ENCODE measurements around the gene SAP30.

Gene SAP30, protein sequence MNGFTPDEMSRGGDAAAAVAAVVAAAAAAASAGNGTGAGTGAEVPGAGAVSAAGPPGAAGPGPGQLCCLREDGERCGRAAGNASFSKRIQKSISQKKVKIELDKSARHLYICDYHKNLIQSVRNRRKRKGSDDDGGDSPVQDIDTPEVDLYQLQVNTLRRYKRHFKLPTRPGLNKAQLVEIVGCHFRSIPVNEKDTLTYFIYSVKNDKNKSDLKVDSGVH

DNA sequence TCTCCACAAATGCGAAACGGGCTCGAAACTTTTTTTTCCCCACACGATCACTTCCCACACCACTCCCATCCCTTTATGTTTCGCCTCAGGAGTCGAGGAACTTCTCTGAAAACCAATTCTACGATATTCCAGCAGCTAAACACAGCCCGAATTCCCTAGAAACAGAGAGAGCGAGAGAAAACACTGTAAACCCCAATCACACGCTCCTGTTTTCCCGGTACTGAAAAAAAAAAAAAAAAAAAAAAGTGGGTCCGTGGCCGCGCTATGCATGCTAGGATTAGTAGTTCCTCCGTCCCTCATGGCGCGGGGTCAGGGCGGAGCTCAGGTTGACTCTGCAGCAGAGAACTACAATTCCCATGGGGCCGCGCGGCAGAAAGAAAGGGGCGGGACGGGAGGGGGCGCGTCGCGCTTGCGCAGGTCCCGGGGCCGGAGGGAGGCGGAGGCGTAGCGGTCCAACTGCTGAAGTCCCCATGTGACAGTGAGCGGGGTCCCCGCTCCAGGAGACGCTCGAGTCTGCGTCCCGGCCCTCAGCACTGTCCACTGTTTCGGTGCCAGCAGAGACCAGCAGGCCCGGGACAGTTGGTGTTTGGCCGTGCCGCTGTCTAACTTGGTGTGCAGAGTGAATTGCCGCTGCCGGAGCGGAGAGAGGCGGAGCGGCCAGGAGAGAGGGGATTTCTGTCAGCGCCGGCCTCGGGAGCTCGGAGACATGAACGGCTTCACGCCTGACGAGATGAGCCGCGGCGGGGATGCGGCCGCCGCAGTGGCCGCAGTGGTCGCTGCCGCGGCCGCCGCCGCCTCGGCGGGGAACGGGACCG is at the start of gene SAP30:
Gene SAP30 (plus strand): TSS at position 478 of the 815 bp plus-strand sequence. CDS start 229 bp downstream, at position 707.
- DNase-seq (ENCODE audit: low spot score), result peak; percentile 96

DNA sequence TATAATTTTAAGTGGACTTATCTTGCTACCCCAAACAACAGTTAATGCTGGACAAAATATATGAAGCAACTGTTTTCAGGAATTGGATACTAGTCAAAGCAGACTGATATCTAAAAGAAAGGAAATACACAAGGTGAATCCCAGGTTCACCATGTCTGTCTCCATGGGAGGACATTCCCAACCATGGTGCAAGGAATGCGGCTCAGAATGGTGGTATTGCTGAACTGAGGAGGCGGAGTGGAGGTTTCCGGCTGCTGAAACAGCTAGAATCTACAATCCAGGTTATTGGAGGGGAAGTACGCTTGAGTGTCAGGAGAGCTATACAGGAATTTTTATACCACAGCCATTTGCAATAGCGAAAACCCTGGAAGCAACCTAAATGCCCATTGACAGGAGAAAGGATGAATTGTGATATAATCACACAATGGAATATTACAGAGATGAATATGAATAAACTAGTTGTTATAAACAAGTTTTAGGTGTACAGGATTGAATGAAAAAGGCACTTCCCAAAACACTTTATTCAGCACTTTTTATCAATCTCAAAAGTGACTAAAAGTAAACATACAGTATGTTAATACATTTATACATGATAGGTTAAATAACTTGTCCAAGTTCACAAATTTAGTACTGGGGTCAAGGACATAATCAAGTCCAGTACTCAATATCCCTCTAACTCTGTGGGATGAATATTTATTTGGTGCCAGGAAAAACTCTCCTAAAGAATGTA is 45.6 kb upstream of the SAP30 start:
- no peak for DNase-seq (ENCODE audit: low spot score)

DNA sequence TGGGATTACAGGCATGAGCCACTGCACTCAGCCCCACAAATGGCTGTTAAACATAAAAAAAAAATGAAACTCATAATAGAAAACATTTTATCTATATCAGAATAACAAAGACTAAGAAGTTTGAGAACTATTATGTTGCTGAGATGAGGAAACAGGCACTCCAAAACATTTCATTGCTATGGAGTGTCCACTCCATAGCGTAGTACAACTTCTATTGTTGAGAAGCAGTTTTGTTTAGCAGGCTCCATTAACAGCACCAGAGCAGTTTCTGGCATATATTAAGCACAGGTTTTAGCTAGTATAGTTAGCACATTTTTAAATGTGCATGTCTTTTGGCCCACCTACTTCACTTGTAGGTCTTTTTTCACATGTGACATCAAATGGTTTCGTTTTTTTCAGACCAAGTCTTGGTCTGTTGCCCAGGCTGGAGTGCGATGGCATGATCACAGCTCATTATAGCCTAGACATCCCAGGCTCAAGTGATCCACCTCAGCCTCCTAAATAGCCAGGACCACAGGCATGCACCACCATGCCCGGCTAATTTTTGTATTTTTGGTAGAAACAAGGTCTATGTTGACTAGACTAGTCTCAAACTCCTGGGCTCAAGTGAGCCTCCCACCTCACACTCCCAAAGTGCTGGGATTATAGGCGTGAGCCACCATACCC is 42.4 kb upstream of the SAP30 start:
- DNase-seq (ENCODE audit: low spot score), result no peak

DNA sequence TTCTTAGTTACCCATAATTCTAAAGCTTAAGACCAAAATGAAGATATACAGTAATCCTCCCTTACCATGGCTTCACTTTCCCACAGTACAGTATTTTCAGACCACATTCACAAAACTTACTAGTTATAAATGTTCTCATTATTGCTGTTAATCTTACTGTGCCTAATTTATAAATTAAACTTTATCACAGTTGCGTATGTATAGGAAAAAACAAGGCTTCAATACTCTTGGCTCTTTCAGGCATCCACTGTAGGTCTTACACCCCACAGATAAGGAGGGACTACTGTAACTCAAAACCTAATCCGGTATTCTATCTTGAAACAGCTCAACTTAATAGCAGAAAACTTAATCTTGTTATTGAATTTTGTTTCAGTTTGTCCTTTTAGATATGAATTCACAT is 40.2 kb upstream of the SAP30 start:
- DNase-seq (ENCODE audit: low spot score), result no peak

DNA sequence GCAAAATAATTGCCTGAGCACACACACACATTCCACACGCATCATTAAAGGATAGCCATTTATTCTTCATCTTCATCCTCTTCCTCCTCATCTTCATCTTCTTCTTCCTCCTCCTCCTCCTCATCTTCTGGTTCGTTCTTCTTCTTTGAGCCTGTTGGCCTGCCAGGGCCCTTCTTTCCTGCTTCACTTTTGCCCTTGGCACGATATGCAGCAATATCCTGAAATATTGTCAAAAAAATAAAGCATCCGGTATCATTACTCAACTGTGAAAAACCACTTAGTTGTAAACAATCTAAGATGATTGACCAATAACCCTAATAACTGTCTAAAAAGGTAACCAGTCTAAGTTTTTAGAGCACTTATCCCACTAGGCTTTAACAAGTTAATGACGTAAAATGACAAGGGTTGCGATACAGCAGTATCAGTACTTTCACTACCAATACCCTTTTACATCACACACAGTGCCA is 38.7 kb upstream of the SAP30 start:
- DNase-seq (ENCODE audit: low spot score), result no peak

DNA sequence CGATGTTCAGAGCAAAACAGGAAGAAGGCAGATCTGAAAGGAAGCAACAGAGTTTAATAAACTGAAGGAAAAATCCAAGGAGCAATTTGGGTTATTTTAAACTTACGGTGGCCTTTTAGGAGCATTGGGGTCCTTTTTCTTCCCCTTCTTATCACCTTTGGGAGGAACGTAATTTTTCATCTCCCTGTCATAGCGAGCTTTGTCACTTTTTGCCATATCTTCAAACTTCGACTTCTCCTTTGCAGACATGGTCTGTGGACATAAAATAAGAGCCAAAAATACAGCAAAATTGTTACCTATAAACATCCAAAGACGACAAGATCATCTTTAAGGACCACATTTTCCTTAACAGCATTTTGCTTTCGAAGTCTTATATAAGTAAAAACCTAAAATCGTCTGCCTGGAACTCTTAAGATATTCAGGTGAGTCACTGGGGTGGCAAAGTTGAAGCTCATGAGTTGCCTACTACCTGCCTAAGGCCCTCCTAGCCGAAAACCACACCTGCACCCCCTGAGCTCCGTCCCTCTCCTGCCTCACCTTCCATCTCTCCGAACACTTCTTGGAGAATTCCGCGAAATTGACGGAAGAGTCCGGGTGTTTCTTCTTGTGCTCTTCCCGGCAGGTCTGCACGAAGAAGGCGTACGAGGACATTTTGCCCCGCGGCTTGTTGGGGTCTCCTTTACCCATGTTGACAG is 37.6 kb upstream of the SAP30 start:
- DNase-seq (ENCODE audit: low spot score), result no peak

DNA sequence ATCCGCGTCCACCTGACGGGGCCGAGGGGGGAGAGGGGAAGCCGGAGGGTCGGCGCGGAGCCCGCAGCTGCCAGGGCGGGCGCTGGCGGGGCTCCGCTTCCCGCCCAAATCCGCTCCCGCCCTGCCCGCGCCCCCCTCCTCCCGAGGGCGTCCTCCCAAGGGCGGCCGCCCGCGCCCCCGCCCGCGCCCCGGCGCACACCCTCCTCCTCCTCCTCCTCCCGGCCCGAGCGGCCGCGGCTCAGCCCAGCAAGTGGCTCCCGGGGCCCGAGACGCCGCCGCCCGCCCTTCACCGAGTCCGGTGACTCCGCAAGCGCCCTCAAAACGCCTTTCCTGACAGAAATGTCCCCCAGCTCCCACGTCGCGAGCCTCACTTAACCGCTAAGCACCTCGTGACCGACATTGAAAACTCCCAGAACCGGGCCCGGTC is 37.1 kb upstream of the SAP30 start:
- no peak for DNase-seq (ENCODE audit: low spot score)

DNA sequence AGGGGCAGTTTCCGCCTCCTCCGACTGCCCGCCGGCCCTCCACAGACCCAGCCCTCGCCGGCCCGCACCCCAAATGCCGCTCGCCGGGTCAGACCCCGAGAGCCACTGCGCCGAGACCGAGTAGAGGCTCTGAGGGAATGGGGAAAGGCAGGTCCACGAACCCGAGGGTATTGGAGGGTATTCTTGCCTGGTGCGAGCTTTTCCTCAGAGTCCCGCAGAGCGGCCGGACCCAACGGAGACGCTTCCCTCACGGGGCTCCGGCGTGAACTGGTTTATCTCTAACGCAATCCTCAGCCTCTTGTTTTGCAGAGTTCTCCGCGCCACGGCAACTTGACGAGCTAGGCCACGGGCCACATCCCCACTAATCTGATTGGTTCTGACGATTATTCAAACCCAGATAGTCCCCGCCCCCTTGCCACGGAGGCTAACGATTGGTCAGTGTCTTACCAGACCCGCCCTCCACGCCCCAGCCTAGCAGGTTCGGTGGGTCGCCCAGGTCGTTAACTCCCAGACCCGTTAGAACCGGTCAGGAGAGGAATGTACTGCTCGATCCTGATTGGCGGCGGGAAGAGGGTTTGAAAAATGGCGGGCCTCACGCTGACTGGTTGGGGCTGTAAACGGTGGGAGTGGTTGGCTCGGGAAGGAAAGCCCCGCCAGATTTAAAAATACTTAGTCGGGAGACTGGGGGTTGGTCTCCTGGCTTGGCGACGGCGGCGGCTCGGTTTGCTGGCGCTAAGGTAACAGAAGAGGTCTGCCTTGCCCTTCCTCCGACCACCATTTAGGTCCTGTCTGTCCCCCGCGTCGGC is 36.5 kb upstream of the SAP30 start, which contains the start of gene HMGB2:
Gene HMGB2 (minus strand): TSS at position 274 of the 806 bp plus-strand sequence. CDS start 709 bp downstream, outside the sequence.
- peak; percentile 99 for DNase-seq (ENCODE audit: low spot score)

DNA sequence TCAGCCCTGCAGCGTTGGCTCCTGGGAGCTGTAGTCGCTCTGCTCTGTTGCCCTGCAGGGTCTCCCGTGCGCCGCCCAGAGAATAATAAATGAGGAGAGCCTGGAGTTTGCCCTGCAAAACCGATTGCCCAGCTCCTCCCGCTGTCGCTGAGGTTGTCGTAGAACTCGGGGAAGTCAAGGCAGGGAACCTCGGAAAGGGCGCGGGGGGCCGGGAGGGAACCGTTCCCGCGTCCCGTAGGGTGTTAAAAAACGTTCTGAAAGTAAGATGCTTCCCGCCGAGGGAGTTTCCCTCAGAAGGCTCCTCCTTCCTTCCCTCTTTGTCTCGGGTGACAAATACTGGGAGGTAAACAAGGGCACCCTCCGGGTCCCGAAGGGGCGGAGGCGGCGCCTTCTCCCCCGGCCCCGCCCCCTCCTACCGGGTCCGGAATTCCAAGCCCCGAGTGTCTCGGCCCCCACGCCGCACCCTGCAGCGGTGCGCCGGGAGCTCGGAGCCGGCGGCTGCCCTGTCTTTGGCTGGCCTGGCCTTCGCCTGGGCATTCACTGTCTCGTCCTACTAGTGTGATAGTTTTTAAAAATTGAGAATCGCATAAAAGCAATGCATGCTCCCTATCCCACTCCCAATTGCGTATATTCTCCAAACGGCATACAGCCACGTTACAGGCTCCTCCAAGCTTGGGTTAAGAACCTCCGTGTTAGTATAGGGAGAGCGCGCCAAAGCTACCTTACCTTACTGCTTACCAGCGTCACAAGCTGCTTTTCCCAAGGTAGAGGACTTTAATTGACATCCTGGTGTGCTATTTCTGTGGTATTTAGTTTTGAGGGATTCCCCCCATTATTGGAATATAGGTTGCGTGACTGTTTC is 35.6 kb upstream of the SAP30 start:
- DNase-seq (ENCODE audit: low spot score), result peak; percentile 53

DNA sequence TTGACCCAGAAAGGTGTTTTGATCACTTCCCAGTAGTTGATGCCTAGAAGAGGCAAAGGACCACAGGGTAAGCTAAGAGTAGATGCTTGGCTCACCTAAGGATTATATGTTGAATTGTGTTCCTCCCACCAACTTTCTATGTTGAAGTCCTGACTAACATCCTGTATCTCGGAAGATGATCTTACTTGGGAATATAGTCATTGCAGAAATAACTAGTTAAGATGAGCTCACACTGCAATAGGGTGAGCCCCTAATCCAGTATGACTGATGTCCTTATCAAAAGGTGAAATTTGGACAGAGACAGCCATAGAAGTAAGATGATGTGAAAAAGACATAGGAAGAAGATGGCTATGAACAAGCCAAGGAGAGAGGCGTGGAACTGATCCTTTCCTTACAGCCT is 33.3 kb upstream of the SAP30 start:
- no peak for DNase-seq (ENCODE audit: low spot score)

DNA sequence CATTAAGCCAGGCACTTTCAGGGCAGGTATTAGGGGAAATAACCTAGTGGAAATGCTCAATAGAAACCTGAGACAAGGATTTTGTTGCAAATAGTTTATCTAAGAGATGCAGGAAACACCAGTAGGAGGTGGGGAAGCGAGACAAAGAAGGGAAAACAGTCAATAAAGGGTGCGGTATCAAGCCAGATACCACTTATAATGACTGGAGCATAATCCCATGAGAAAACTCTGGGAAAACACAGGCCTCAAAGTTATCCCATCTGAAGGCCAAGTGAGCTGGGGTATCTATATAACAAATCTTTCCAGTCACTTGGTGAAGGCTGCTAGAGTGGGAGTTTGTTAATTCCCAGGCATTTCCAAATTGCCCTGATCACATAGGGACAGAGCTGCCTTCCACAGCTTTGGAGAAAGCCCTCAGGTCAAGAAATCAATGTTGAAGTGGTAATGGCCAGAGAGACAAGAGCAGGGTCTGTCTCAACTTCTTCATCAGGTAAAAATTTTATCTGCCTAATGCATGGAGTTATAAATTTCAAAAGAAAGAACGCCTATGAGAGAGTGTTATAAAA is 26.8 kb upstream of the SAP30 start:
- no peak for DNase-seq (ENCODE audit: low spot score)

DNA sequence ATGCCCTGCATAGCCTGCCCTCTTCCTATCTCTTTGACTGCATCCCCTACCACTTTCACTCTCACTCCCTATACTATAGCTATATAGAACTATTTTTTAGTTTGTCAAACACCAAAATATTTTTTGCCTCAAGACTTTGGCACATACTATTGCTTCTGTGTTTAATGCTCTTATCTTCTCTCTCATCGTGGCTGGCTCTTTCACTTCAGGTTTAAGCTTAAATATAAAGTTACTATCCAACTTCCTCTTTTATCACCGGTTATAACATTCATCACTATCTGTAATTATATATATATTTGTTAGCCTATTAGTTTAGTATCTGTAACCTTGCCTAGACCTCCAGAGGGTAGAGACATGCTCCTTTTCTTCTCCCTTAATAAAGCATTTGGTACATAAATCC is 25.1 kb upstream of the SAP30 start:
- no peak for DNase-seq (ENCODE audit: low spot score)

DNA sequence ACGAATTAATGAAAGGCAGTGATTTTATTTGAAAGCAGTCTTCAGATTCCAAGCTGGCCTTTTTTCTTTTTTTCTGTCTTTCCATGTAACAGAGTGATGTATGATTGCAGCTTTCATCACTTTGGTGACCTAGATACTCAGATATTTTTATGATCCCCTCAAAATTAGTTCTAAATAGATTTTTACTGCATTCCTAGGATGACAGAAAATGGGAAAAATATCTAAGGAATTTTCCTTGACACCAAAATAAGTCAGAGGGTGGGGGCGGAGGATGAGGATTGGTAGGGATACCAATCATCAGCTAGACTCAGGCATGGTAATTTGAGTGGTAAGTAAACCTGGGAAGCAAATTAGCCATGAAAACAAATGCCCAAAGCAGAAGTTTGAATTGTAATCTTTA is 24.7 kb upstream of the SAP30 start:
- DNase-seq (ENCODE audit: low spot score), result no peak

DNA sequence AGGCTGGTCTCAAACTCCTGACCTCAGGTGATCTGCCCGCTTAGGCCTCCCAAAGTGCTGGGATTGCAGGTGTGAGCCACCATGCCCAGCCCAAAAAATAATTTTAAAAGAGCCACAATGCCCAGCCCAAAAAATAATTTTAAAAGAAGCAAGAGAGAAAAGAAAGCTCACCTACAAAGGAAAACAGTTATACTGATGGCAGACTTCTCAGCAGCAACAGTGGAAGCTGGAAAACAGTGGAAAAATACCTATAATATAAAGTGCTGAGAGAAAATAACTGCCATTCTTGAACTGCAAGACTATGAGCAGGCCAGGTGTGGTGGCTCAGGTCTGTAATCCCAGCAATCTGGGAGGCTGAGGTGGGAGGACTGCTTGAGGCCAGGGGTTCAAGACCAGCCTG is 23.3 kb upstream of the SAP30 start:
- DNase-seq (ENCODE audit: low spot score), result no peak

DNA sequence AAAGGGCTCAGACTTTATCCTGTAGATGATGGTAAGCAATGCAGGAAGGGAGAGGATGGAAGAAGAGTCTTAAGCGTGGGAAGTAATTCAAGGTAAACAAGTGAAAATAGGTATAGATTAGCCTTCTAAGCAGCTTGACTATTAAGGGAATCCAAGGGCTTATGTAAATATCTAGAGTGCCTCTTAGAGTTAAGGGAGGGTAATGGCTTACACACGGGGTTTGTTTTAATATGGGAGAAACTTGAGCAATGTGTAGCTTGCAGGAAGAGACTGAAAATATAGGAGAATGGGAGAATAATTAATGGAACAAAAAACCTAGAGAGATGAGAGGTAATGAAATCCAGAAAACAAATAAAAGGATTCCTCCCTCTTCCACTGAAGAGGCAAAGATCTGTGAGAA is 12.8 kb upstream of the SAP30 start:
- no peak for DNase-seq (ENCODE audit: low spot score)

DNA sequence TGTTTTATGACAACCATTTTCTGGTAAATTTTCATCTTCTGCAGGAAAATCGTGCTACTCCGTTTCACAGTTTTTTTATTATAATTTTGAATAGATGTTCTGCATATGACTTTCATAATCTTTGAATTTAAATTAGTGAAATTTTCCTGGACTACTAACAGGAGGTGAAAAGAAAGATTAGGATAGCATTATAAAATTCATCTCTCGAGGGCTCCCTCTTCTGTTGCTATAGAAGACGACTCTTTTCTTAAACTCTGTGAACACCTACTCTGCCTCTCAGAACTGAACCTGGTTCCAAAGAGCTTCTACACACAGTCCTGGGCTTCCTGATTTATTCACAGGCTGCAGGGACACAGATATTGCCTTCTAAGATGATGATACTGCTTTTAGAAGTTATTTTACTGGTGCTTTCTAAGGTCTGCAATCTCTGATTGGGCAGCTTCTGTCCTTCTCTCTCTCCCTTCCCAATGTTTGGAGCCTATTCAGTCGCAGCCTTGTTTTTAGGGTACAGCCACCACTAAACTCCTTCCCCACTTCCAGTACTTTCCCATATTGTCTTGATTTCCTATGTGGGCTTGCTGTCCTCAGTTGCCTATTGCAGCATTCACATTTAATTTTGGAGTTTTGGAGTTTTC is 10.1 kb upstream of the SAP30 start:
- DNase-seq (ENCODE audit: low spot score), result no peak

DNA sequence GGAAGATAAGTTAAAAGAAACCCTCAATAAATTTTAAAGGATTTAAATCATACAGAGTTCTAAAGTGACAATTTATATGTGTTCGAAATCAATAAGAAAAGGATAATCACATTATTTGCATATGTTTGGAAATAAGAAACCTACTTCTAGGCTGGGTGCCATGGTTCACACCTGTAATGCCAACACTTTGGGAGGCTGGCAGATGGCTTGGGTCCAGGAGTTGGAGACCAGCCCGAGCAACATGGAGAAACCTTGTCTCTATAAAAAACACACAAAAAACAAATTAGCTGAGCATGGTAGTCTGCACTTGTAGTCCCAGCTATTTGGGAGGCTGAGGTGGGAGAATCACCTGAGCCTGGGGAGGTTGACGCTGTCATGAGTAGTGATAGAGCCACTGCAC is 8.1 kb upstream of the SAP30 start:
- no peak for DNase-seq (ENCODE audit: low spot score)

DNA sequence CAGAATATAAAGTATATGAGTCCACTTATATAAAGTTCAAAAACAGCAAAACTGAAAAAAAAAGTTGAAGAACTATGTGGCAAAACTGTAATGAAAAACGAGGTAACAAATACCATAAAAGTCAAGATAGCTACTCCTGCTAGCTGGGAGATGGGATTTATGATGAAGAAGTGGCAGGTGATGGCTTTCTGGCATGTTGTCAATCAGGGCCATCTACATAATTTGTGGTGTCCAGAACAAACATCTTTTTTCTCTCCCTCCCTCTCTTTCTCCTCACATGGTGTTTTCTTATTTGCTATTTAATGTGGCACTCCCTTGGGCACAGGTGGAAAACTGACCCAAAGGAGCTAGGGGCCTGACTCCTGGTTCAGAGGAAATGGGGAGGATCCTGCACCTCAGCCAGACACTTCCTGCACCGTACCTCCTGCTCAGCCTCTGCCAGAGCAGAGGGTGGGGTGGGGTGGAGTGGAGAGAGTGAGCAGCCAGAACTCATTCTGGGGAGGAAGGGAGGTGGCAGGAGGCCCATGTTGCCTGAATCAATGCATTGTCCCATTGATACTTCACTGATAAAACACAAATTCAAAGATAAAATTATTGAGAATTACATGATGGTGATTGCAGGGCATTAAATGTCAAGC is 5.3 kb upstream of the SAP30 start:
- DNase-seq (ENCODE audit: low spot score), result no peak
